Left cardiac atrium (tissue), 4 donors: ENCODE data around the gene ARAP3. TPM values are rescaled to one million over a fixed set of nuclear protein-coding genes. Genes with fewer than 3 reads are reported as not detected.
A peak's percentile ranks its signal among the peaks of the same experiment; 100 is the strongest.
"Not testable (repeated sequence)": the region's sequence is repeated elsewhere in the genome, so short reads cannot be mapped to it uniquely, and the experiment has no call there.

ENCODE experiments used
- ATAC-seq, 2 donors: fragments of 200-7000 bp; cut with Tn5 transposase; one replicate each; pipeline ENCODE4 v1.9.1; 2020; ENCODE audit warnings: mild to moderate bottlenecking in 2 of 2, moderate library complexity in 2 of 2
- DNase-seq: peaks from one replicate; pipeline ENCODE4 v3.0.0-alpha.2; 2020
- intact Hi-C, 2 donors: fragments of 100-400 bp; cut with DNase I; formaldehyde crosslinking; loops; one replicate each; pipeline versions ENCODE4 v1.14.1 to v1.15.1; 2022 to 2023
- long read RNA-seq: library from polyadenylated mRNA; unstranded; transcript quantifications from one replicate; pipeline ENCODE4 v2.0.0, GENCODE V29; 2021
- total RNA-seq, 2 donors: library from RNA; stranded (reverse); fragmentation: NEBNext Ultra II Directional; extraction: Animal tissue kit (Norgen Biotek cat#: 25700); gene quantifications; one replicate each; pipeline ENCODE4 v1.2.1, GENCODE V29; 2021
- donor health status: DM: no; HTN: yes; CAD: no.
- donor health status: DM: no; HTN: yes; CAD: no; lungs with severe emphysema.
- donor health status: DM: yes; HTN: yes; CAD: no.
- donor health status: Dilated cardiomyopathy.

Gene ARAP3, protein sequence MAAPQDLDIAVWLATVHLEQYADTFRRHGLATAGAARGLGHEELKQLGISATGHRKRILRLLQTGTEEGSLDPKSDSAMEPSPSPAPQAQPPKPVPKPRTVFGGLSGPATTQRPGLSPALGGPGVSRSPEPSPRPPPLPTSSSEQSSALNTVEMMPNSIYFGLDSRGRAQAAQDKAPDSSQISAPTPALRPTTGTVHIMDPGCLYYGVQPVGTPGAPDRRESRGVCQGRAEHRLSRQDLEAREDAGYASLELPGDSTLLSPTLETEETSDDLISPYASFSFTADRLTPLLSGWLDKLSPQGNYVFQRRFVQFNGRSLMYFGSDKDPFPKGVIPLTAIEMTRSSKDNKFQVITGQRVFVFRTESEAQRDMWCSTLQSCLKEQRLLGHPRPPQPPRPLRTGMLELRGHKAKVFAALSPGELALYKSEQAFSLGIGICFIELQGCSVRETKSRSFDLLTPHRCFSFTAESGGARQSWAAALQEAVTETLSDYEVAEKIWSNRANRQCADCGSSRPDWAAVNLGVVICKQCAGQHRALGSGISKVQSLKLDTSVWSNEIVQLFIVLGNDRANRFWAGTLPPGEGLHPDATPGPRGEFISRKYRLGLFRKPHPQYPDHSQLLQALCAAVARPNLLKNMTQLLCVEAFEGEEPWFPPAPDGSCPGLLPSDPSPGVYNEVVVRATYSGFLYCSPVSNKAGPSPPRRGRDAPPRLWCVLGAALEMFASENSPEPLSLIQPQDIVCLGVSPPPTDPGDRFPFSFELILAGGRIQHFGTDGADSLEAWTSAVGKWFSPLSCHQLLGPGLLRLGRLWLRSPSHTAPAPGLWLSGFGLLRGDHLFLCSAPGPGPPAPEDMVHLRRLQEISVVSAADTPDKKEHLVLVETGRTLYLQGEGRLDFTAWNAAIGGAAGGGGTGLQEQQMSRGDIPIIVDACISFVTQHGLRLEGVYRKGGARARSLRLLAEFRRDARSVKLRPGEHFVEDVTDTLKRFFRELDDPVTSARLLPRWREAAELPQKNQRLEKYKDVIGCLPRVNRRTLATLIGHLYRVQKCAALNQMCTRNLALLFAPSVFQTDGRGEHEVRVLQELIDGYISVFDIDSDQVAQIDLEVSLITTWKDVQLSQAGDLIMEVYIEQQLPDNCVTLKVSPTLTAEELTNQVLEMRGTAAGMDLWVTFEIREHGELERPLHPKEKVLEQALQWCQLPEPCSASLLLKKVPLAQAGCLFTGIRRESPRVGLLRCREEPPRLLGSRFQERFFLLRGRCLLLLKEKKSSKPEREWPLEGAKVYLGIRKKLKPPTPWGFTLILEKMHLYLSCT (N-terminal part only)
- total RNA-seq: 10 to 100 TPM; 10.1 to 18.7 TPM
- long read RNA-seq, partial matches to known transcripts: 1 of 1 reads
- long read RNA-seq, other reads (novel, unspliced or antisense): 0 of 1 reads

- DNase-seq (peak; percentile 94), ATAC-seq (peak; percentile 91 to 95)
- intact Hi-C loops: no loop called here
Observed at GRCh38 chr5:141681695-141682641, at the start of gene ARAP3. Gene ARAP3 (minus strand): TSS chr5:141682230. CDS start chr5:141680486, 1,744 bp downstream.

DNA sequence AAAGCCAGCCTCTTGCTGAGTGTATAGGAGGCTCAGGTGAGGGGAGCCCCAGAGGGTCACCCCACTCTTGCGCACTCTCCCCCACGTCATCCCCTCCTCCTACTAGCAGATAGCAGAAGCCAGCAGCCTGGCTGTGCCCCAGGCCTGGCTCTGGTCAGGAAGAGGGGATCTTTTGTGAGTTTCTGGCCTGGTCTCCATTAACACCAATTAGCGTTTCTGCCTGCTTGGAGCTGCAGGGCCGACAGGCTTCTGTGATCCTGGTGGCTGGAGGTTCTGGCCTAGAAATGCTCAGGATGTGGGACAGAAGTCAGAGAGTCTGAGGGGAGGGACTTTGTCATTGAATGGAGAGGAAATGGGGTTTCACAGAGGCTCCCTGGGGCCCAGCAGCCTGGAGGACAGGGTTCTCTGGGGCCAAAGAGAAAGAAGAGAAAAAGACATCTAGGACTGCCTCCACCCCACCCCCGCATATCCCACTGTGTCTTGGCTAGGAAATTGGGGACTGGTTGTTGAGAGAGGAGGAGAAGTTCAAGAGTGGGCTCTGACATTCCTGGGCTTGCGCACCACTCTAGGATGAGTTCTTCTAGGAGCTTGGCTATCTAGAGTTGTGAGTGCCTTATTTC lies 47.5 kb upstream of the ARAP3 start:
- intact Hi-C loops: no loop called here
- ATAC-seq (no peak), DNase-seq (no peak)

DNA sequence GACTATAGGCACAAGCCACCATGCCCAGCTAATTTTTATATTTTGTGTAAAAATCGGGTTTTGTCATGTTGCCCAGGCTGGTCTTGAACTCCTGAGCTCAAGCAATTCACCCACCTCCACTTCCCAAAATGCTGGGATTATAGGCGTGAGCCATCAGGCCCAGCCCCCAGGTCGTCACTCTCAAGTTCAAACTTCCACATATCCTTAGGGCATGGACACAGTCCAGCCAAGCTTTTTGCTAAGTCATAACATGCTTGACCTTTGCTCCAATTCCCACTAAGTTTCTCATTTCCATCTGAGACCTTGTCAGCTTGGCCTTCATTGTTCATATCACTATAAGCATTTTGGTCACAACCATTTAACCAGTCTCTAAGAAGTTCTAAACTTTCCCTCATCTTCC lies 43.9 kb upstream of the ARAP3 start:
- no peak for ATAC-seq
- DNase-seq: no peak
- intact Hi-C loops: no loop called here

- DNase-seq, intact Hi-C loops, ATAC-seq: not testable (repeated sequence)
Observed at GRCh38 chr5:141725174-141725573, 43.1 kb upstream of the ARAP3 start.

- ATAC-seq (no peak), DNase-seq (no peak)
- intact Hi-C loops: no loop called here
Observed at GRCh38 chr5:141722266-141722665, 40.2 kb upstream of the ARAP3 start.

DNA sequence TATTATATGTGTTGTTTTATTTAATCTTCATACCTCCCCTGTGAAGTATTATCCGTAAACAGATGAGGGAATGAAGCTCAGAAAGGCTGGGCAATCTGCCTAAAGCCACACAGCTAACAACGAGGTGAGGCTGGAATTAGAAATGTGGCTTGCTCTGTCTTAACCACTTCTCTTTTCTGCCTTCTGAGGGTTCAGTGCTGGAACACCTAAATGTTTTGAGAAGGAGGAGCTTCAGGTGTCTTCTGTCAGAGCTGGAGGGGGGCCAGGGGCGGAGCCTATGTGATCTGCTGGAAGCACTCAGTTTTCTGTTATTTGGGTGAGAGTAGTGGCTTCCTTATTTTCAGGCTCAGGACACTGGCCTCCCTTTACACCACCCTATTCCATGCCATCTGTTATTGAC lies 35.0 kb upstream of the ARAP3 start:
- no peak for DNase-seq
- intact Hi-C loops: no loop called here
- ATAC-seq: no peak

DNA sequence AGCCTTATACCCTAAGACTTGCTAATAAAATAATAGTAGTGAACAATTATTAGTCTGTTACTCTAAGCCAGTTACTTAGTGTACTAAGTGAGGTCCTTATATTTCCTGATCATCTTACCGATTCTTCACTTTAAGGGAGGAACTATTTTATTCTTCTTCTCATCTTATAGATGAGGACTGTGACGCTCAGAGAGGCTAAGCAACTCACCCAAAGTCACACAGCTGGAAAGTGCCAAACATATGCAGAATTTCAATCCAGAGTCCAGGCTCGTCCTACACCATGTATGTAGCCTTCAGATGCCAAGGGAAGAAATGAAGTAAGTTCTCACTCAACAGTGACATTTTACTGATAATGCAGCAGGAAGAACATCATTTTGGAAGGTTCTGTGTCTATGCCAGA lies 34.4 kb upstream of the ARAP3 start:
- intact Hi-C loops: no loop called here
- no peak for DNase-seq
- no peak for ATAC-seq

DNA sequence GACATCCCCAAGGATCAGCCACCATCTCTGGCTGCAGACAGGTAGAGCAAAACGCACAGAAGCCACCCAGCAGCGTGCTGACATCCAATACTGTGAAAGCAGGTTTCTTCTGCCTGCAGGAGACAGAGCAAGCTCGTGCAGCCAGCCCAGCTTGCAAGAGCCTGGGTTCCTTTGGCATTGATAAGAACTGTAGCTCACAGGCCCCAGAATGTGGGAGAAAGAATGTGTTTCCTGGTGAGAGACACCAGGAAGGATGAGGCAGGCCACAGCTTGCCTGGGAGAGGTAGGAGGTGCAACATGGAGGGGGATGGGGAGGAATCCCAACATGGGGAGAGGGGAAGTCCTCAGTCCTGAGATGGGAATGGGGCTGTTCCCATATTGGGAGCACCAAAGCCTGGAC lies 34.0 kb upstream of the ARAP3 start:
- DNase-seq (no peak), ATAC-seq (no peak)
- intact Hi-C loops: no loop called here

- ATAC-seq (no peak), DNase-seq (no peak)
- intact Hi-C loops: no loop called here
Observed at GRCh38 chr5:141715346-141715905, 33.4 kb upstream of the ARAP3 start.

GRCh38 chr5:141714542-141715310 lies 32.7 kb upstream of the ARAP3 start:
- intact Hi-C loops: no loop called here
- DNase-seq (no peak), ATAC-seq (no peak)

- ATAC-seq (peak in 1 of 2 donors; percentile 69), DNase-seq (no peak)
Observed at GRCh38 chr5:141713616-141714309, 31.7 kb upstream of the ARAP3 start.

GRCh38 chr5:141711687-141712086 lies 29.7 kb upstream of the ARAP3 start:
- ATAC-seq: no peak
- DNase-seq: no peak
- intact Hi-C loops: no loop called here

More at GRCh38 chr5:141713616-141714309, 31.7 kb upstream of the ARAP3 start:
- intact Hi-C loops: no loop called here

DNA sequence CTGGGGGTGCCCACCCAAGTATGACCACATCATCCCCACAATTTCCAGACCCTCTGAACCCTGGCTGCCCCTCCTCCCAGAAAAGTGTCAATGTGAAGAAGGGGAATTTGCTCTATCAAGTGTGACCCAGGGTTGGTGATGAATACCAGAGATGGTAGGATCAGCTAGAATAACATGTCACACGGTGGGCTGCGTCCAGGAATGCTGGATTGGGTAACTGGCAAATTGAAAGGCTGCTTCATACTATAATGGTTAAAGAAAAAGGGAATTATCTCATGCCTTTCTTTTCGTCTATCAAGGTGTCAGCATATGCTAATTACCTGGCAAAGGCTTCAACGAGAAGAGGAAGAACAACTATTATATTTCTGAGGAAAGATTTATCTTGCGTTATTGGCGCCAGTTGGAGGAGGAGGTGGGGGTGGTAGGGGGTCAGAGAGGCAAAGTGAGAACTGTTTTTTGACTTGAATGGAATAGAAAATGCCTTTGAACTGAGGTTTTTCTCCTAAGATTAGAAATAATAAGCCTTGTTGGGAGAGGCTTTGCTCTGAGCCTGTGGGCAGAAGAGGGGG lies 27.8 kb upstream of the ARAP3 start:
- ATAC-seq: no peak
- no peak for DNase-seq
- intact Hi-C loops: no loop called here

DNA sequence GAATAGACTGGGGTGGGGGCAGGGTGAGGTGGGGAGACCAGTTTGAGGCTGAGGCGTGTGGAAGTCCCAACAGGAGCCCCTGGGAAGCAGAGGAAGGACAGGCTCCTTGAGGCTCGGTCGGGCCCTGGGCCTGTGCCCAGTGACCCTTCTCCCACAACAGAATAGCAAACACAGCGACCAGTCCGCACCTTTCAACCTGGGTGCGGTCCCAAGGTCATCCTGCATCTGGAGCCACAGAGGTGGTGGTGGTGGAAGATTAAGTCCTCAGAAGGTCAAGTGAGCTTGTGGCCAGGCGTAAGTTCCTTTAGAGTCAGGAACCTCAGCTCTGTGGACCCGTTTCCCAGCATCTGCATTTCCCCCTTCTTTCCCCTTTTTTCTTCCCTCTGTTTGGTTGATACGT lies 26.0 kb upstream of the ARAP3 start:
- intact Hi-C loops: no loop called here
- ATAC-seq: no peak
- DNase-seq: no peak

GRCh38 chr5:141707510-141707909 lies 25.5 kb upstream of the ARAP3 start:
- ATAC-seq (no peak), DNase-seq (no peak)
- intact Hi-C loops: no loop called here

- intact Hi-C loops: no loop called here
- no peak for DNase-seq
- ATAC-seq: no peak
Observed at GRCh38 chr5:141706121-141706520, 24.1 kb upstream of the ARAP3 start.
